ENCODE measurements around the gene NFIA.

The NFIA gene

GRCh38 chr1:61245696-61246400 lies 163.5 kb downstream of the NFIA start:
- DNase-seq (ENCODE audit: low read depth, low spot score): no peak

- no peak for DNase-seq (ENCODE audit: low read depth, low spot score)
Observed at GRCh38 chr1:61247051-61247825, 164.9 kb downstream of the NFIA start.

GRCh38 chr1:61247881-61248752 lies 165.8 kb downstream of the NFIA start:
- no peak for DNase-seq (ENCODE audit: low read depth, low spot score)

- DNase-seq (ENCODE audit: low read depth, low spot score): no peak
Observed at GRCh38 chr1:61250933-61251332, 168.6 kb downstream of the NFIA start.

GRCh38 chr1:61253059-61253735 lies 170.8 kb downstream of the NFIA start:
- DNase-seq (ENCODE audit: low read depth, low spot score): no peak

GRCh38 chr1:61253912-61254633 lies 171.7 kb downstream of the NFIA start:
- no peak for DNase-seq (ENCODE audit: low read depth, low spot score)

- DNase-seq (ENCODE audit: low read depth, low spot score): no peak
Observed at GRCh38 chr1:61254634-61255357, 172.4 kb downstream of the NFIA start.

- DNase-seq (ENCODE audit: low read depth, low spot score): no peak
Observed at GRCh38 chr1:61255358-61255703, 173.0 kb downstream of the NFIA start.

GRCh38 chr1:61259379-61260148 lies 177.2 kb downstream of the NFIA start:
- DNase-seq (ENCODE audit: low read depth, low spot score): no peak

GRCh38 chr1:61260171-61260570 lies 177.8 kb downstream of the NFIA start:
- no peak for DNase-seq (ENCODE audit: low read depth, low spot score)

GRCh38 chr1:61261595-61261994 lies 179.2 kb downstream of the NFIA start:
- DNase-seq (ENCODE audit: low read depth, low spot score): no peak

- DNase-seq (ENCODE audit: low read depth, low spot score): no peak
Observed at GRCh38 chr1:61263905-61264824, 181.8 kb downstream of the NFIA start.

GRCh38 chr1:61264825-61265242 lies 182.5 kb downstream of the NFIA start:
- DNase-seq (ENCODE audit: low read depth, low spot score): no peak

GRCh38 chr1:61265665-61266064 lies 183.3 kb downstream of the NFIA start:
- DNase-seq (ENCODE audit: low read depth, low spot score): no peak

GRCh38 chr1:61266738-61267137 lies 184.4 kb downstream of the NFIA start:
- DNase-seq (ENCODE audit: low read depth, low spot score): no peak

- no peak for DNase-seq (ENCODE audit: low read depth, low spot score)
Observed at GRCh38 chr1:61268546-61269240, 186.3 kb downstream of the NFIA start.

GRCh38 chr1:61269602-61270001 lies 187.2 kb downstream of the NFIA start:
- no peak for DNase-seq (ENCODE audit: low read depth, low spot score)

- DNase-seq (ENCODE audit: low read depth, low spot score): no peak
Observed at GRCh38 chr1:61270107-61270506, 187.7 kb downstream of the NFIA start.

Measured in activated CD4-positive, CD25-positive, alpha-beta regulatory T cell treated with anti-CD3 and anti-CD28 coated beads, Interleukin-2, amount 50 U/mL, for 16 hours (primary cell).